ENCODE data around the gene RELCH. TPM values are rescaled to one million over a fixed set of nuclear protein-coding genes. Genes with fewer than 3 reads are reported as not detected.

RELCH gene
- total RNA-seq, 1 experiment from 2014 or later: 19.5 TPM

GRCh38 chr18:62337336-62337735 is 150.3 kb downstream of the RELCH start:
- no peaks in the 10 kb centered on the region for H3K27me3 ChIP-seq (ENCODE audit: control insufficient read depth, insufficient read depth, low read length)
- H3K9me3 ChIP-seq (ENCODE audit: control insufficient read depth, insufficient read depth, low read depth, low read length): no peaks in the 10 kb centered on the region
- CTCF ChIA-PET: no interaction called here
- no peak overlapping the region for H3K4me3 ChIP-seq (ENCODE audit: low read depth in 2 of 2, low read length in 2 of 2)
- BruUV-seq (replicated peaks): no TSS peak
- H3K36me3 ChIP-seq (ENCODE audit: control insufficient read depth, insufficient read depth, low read length): no peaks in the 10 kb centered on the region
- peaks cover 82% of the 10 kb centered on the region for H3K4me1 ChIP-seq (ENCODE audit: control insufficient read depth, insufficient read depth, low read length)
- in situ Hi-C loops (cut with HindIII; ENCODE audit: low pct_unique_long_range_greater_than_20kb, low sequenced_read_pairs): no loop called here
- intact Hi-C loops (cut with micrococcal nuclease; ENCODE audit: unreplicated experiment): loop anchor here (10.0 kb wide), 1 partner anchor 187 kb away; the partner anchor contains the start of gene ZCCHC2
- POLR2A ChIA-PET: no interaction called here
- no peak for DNase-seq (ENCODE audit: low read depth, low spot score)
- peak overlapping the region; percentile 91 for H3K27ac ChIP-seq (ENCODE audit: low read length)
- TF ChIP-seq, protein P1, sequence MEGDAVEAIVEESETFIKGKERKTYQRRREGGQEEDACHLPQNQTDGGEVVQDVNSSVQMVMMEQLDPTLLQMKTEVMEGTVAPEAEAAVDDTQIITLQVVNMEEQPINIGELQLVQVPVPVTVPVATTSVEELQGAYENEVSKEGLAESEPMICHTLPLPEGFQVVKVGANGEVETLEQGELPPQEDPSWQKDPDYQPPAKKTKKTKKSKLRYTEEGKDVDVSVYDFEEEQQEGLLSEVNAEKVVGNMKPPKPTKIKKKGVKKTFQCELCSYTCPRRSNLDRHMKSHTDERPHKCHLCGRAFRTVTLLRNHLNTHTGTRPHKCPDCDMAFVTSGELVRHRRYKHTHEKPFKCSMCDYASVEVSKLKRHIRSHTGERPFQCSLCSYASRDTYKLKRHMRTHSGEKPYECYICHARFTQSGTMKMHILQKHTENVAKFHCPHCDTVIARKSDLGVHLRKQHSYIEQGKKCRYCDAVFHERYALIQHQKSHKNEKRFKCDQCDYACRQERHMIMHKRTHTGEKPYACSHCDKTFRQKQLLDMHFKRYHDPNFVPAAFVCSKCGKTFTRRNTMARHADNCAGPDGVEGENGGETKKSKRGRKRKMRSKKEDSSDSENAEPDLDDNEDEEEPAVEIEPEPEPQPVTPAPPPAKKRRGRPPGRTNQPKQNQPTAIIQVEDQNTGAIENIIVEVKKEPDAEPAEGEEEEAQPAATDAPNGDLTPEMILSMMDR (IDR thresholded peaks at IDR 0.05): no peak
- TF ChIP-seq TCF7L2 (IDR thresholded peaks at IDR 0.05; ENCODE audit: low read depth, low read length) (no peak), POLR2AphosphoS5 (IDR thresholded peaks at IDR 0.05; ENCODE audit: low read depth, low read length) (no peak)
- ATAC-seq: no peak

DNA sequence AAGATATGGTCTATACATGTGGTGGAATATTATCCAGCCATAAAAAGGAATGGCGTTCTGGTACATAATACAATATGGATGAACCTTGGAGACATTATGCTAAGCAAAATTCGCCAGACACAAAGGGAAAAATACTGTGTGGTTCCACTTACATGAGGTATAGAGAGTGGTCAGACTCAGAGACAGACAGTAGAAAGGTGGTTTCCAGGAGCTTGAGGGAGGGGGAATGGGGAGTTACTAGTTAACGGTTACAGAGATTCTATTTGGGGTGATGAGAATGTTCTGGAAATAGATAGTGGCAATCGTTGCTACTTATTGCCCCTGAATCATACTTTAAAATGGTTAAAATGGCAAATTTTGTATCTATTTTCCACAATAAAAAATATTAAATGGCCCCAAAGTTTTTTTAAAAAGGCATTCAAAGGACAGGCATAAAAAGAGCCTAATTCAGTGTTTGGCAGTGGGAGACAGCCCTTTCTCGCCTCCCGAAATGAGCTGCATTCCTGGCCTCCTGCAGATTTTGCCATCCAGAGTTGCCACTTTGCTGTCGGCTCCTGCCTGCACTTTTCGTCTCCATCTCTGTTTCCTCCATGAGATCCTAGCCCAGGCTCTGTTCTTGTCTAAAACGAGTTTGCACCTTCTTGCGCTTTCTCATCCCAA is 151.5 kb downstream of the RELCH start:
- Histone ChIP-seq H3K27ac (ENCODE audit: low read length) (peak overlapping the region; percentile 77), H3K27me3 (ENCODE audit: control insufficient read depth, insufficient read depth, low read length) (no peaks in the 10 kb centered on the region), H3K36me3 (ENCODE audit: control insufficient read depth, insufficient read depth, low read length) (no peaks in the 10 kb centered on the region), H3K4me1 (ENCODE audit: control insufficient read depth, insufficient read depth, low read length) (peaks cover 70% of the 10 kb centered on the region), H3K9me3 (ENCODE audit: control insufficient read depth, insufficient read depth, low read depth, low read length) (no peaks in the 10 kb centered on the region), H3K4me3 (ENCODE audit: low read depth in 2 of 2, low read length in 2 of 2) (peak overlapping the region; percentile 3 to 42; a peak in 2 of 4 replicates)
- TF ChIP-seq REST (IDR thresholded peaks at IDR 0.05; ENCODE audit: insufficient read depth in 1 of 2, low read depth in 2 of 2, low read length in 1 of 2): no peak
- no peak for TF ChIP-seq TCF7L2 (IDR thresholded peaks at IDR 0.05; ENCODE audit: low read depth, low read length)
- TF ChIP-seq, protein P1 (IDR thresholded peaks at IDR 0.05): no peak
- TF ChIP-seq POLR2AphosphoS5 (IDR thresholded peaks at IDR 0.05; ENCODE audit: low read depth, low read length): no peak
- intact Hi-C loops (cut with micrococcal nuclease; ENCODE audit: unreplicated experiment) (loop anchor here (10.0 kb wide), 1 partner anchor 186 kb away; the partner anchor contains the start of gene ZCCHC2), in situ Hi-C loops (cut with HindIII; ENCODE audit: low pct_unique_long_range_greater_than_20kb, low sequenced_read_pairs) (no loop called here)
- no peak for ATAC-seq
- BruUV-seq (replicated peaks): no TSS peak
- CTCF ChIA-PET: no interaction called here
- no peak for DNase-seq (ENCODE audit: low read depth, low spot score)
- POLR2A ChIA-PET: no interaction called here

Data from Panc1 (cell line).